Tibial nerve (tissue), 4 donors: ENCODE measurements around the gene ERVK3-1. TPM values are rescaled to one million over a fixed set of nuclear protein-coding genes. Genes with fewer than 3 reads are reported as not detected.
"Not testable (repeated sequence)": the region's sequence is repeated elsewhere in the genome, so short reads cannot be mapped to it uniquely, and the experiment has no call there.

Source experiments
- DNase-seq, 2 donors: peaks; one replicate each; pipeline ENCODE4 v3.0.0-alpha.2; 2019; ENCODE audit warnings: low spot score in 2 of 2
- H3K27ac ChIP-seq, 4 donors: fragments of 200-600 bp; sonication (generic) in 3 of 4; one replicate each; pipeline ENCODE4 v1.5.1; 2017 to 2019; ENCODE audit warnings: mild to moderate bottlenecking in 1 of 4
- H3K27me3 ChIP-seq, 2 donors: fragments of 200-600 bp; sonication (generic) in 1 of 2; one replicate each; pipeline versions ENCODE4 v1.5.1 to v1.6.0; 2017 to 2019
- H3K36me3 ChIP-seq, 3 donors: fragments of 200-600 bp; sonication (generic); one replicate each; pipeline ENCODE4 v1.5.1; 2018 to 2019
- H3K4me1 ChIP-seq, 4 donors: fragments of 200-600 bp; sonication (generic) in 3 of 4; one replicate each; pipeline ENCODE4 v1.5.1; 2017 to 2019
- H3K4me3 ChIP-seq, 4 donors: fragments of 200-600 bp; sonication (generic) in 3 of 4; one replicate each; pipeline ENCODE4 v1.5.1; 2017 to 2019; ENCODE audit warnings: mild to moderate bottlenecking in 1 of 4, moderate library complexity in 1 of 4
- H3K9me3 ChIP-seq, 4 donors: fragments of 200-600 bp; sonication (generic) in 3 of 4; one replicate each; pipeline ENCODE4 v1.5.1; 2017 to 2019
- CTCF ChIP-seq, 5 experiments: fragments of 200-600 bp in 3 of 5; fragments of 450-650 bp in 2 of 5; sonication (generic) in 3 of 5; IDR thresholded peaks; one replicate each; pipeline ENCODE4 v1.5.1; 2016 to 2019; ENCODE audit warnings: antibody characterized with exemption in 5 of 5, mild to moderate bottlenecking in 3 of 5, moderate library complexity in 2 of 5
- EP300 ChIP-seq, 2 donors: sonication (generic); formaldehyde crosslinking; IDR thresholded peaks; one replicate each; pipeline ENCODE4 v1.6.1; 2017; ENCODE audit warnings: antibody characterized with exemption in 2 of 2, mild to moderate bottlenecking in 1 of 2
- POLR2A ChIP-seq, 2 donors: fragments of 450-650 bp; IDR thresholded peaks; one replicate each; pipeline ENCODE4 v1.6.1; 2017; ENCODE audit warnings: antibody characterized with exemption in 2 of 2, mild to moderate bottlenecking in 2 of 2, moderate library complexity in 2 of 2
- WGBS, 2 donors: methylation state at CpG; one replicate each; pipeline ENCODE4 v1.1.5; 2018; 5-methylcytosine and 5-hydroxymethylcytosine counted together
- total RNA-seq, 4 donors: library from RNA; depleted of rRNA; stranded (reverse); fragments of >200 nt; gene quantifications; one replicate each; pipeline ENCODE4 v1.1.0, GENCODE V29; 2016

ERVK3-1 gene
- total RNA-seq, 4 donors from 2014 or later: 30.0 to 59.2 (median 45.9) TPM

GRCh38 chr19:58304255-58304654 lies 922 bp upstream of the ERVK3-1 start:
- Histone ChIP-seq H3K4me3 (peak overlapping the region in 1 of 4 donors; percentile 95), H3K4me1 (peaks cover 0 to 29% (median 14%) of the 10 kb centered on the region in 4 donors), H3K27me3 (no peaks in the 10 kb centered on the region), H3K36me3 (peaks cover 0 to 62% (median 14%) of the 10 kb centered on the region in 3 donors), H3K9me3 (peaks cover 0 to 24% (median under 1%) of the 10 kb centered on the region in 4 donors), H3K27ac (peak overlapping the region in 2 of 4 donors; percentile 89 to 92)
- no peak for TF ChIP-seq EP300 (IDR thresholded peaks at IDR 0.05)
- no peak for TF ChIP-seq CTCF (IDR thresholded peaks at IDR 0.05)
- no peak for TF ChIP-seq POLR2A (IDR thresholded peaks at IDR 0.05)
- DNase-seq: no peak
- 80 to 86% methylated on average over 7 of the region's 7 CpGs for WGBS, 2 donors

GRCh38 chr19:58304748-58305064 lies 471 bp upstream of the ERVK3-1 start:
- peak overlapping the region; percentile 75 to 95 (median 80) for H3K4me3 ChIP-seq
- WGBS, 2 donors: 13% methylated on average over 7 of the region's 7 CpGs
- DNase-seq: no peak
- TF ChIP-seq EP300 (IDR thresholded peaks at IDR 0.05) (no peak), POLR2A (IDR thresholded peaks at IDR 0.05) (no peak), CTCF (IDR thresholded peaks at IDR 0.05) (no peak)
- peak overlapping the region; percentile 19 to 92 (median 79) for H3K27ac ChIP-seq
- H3K9me3 ChIP-seq: peaks cover 0 to 19% (median 0%) of the 10 kb centered on the region in 4 donors
- H3K36me3 ChIP-seq: peaks cover 0 to 62% (median 14%) of the 10 kb centered on the region in 3 donors
- H3K4me1 ChIP-seq: peaks cover 0 to 29% (median 14%) of the 10 kb centered on the region in 4 donors
- H3K27me3 ChIP-seq: no peaks in the 10 kb centered on the region

DNA sequence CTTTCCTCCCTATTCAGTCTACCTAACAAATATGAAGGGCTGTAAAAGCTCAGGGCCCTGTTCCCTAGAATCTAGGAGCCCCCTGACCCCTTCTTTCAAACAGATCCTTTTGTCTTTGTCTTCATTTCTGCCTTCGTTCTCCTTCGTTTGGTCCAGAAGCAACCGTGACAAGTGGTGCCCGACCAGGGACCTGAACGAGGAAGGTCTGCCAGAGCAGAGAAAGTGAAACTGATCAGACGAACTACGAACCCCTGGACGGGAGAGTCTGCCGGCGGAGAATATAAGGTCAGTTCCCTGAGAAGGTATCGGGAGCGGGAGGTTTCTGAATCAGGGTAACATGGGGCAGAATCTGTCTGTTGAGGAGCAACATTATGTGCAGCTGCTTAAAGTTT lies 751 bp downstream of the ERVK3-1 start:
- H3K27ac ChIP-seq: peak overlapping the region; percentile 75 to 95 (median 90)

GRCh38 chr19:58307736-58308135 lies 2.6 kb downstream of the ERVK3-1 start:
- WGBS, 2 donors: 93 to 97% methylated on average over 4 of the region's 4 CpGs
- H3K9me3 ChIP-seq: peaks cover 0 to 2% (median 0%) of the 10 kb centered on the region in 4 donors
- peaks cover 3 to 66% (median 15%) of the 10 kb centered on the region in 3 donors for H3K36me3 ChIP-seq
- no peak overlapping the region for H3K4me3 ChIP-seq
- H3K4me1 ChIP-seq: peaks cover 0 to 29% (median 14%) of the 10 kb centered on the region in 4 donors
- DNase-seq: no peak
- TF ChIP-seq CTCF (IDR thresholded peaks at IDR 0.05): no peak
- no peaks in the 10 kb centered on the region for H3K27me3 ChIP-seq
- H3K27ac ChIP-seq: no peak overlapping the region

More for the DNA sequence above, 751 bp downstream of the ERVK3-1 start:
- Histone ChIP-seq H3K4me1 (peaks cover 0 to 29% (median 14%) of the 10 kb centered on the region in 4 donors), H3K27me3 (no peaks in the 10 kb centered on the region), H3K36me3 (peaks cover 0 to 61% (median 5%) of the 10 kb centered on the region in 3 donors), H3K9me3 (peaks cover 0 to 7% (median 0%) of the 10 kb centered on the region in 4 donors), H3K4me3 (peak overlapping the region; percentile 75 to 95 (median 80))
- WGBS, 2 donors: 53 to 66% methylated on average over 12 of the region's 12 CpGs
- no peak for DNase-seq
- TF ChIP-seq CTCF (IDR thresholded peaks at IDR 0.05) (no peak), POLR2A (IDR thresholded peaks at IDR 0.05) (no peak), EP300 (IDR thresholded peaks at IDR 0.05) (no peak)

- H3K9me3 ChIP-seq, H3K27ac ChIP-seq, H3K4me3 ChIP-seq, H3K27me3 ChIP-seq: not testable (repeated sequence)
- peak in 1 of 2 donors; percentile 16 for DNase-seq
- WGBS, 2 donors: 43 to 52% methylated on average over 13 of the region's 13 CpGs
- Histone ChIP-seq H3K36me3 (peaks cover 5 to 95% (median 28%) of the 10 kb centered on the region in 3 donors), H3K4me1 (peaks cover 0 to 20% (median 11%) of the 10 kb centered on the region in 4 donors)
- TF ChIP-seq CTCF (IDR thresholded peaks at IDR 0.05): peak; percentile 10 to 33 (median 27)
These were observed 5.5 kb downstream of the ERVK3-1 start for GRCh38 chr19:58310685-58311084.
